ENCODE results near the gene SGSM2.
"Not testable (repeated sequence)": the region's sequence is repeated elsewhere in the genome, so short reads cannot be mapped to it uniquely, and the experiment has no call there.

Gene SGSM2, protein sequence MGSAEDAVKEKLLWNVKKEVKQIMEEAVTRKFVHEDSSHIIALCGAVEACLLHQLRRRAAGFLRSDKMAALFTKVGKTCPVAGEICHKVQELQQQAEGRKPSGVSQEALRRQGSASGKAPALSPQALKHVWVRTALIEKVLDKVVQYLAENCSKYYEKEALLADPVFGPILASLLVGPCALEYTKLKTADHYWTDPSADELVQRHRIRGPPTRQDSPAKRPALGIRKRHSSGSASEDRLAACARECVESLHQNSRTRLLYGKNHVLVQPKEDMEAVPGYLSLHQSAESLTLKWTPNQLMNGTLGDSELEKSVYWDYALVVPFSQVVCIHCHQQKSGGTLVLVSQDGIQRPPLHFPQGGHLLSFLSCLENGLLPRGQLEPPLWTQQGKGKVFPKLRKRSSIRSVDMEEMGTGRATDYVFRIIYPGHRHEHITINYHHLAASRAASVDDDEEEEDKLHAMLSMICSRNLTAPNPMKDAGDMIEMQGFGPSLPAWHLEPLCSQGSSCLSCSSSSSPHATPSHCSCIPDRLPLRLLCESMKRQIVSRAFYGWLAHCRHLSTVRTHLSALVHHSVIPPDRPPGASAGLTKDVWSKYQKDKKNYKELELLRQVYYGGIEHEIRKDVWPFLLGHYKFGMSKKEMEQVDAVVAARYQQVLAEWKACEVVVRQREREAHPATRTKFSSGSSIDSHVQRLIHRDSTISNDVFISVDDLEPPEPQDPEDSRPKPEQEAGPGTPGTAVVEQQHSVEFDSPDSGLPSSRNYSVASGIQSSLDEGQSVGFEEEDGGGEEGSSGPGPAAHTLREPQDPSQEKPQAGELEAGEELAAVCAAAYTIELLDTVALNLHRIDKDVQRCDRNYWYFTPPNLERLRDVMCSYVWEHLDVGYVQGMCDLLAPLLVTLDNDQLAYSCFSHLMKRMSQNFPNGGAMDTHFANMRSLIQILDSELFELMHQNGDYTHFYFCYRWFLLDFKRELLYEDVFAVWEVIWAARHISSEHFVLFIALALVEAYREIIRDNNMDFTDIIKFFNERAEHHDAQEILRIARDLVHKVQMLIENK

DNA sequence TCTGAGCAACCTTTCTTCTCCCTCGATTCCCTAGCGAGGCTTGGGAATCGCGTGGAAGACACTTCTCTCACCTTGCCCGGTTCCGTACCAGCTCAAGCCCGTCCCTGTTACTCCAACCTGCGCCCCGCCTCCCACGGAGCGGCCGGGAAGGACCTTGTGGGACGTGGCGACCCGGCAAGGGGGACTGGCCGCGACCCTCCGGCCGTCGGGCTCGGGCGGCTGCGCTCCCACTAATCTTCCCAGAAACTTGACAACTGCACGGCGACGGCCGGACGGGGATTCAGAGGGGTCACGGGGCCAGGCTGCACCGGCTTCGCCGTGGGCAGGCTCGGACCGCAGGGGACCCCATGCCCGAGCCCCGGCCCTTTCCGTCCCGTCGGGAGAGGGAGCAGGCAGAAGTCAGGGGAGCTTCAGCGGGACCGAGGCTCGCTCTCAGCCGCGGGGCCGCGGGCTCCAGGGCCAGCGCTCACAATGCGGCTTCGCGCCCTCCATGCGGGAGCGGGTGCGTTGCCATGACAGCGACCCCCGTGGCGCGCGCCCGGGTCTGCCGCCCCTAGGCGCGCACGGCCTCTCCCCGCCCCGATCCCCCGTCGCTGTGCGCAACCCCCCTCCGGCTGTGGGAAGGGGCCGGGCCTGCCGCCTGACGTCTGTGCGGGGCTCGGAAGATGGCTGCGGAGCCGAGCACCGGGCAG, at the start of gene SGSM2:
Gene SGSM2, plus strand, starts transcription at position 650 of the 692 bp plus-strand sequence. CDS start 188 bp downstream, outside the sequence.
- DNase-seq (peak; percentile 79), ATAC-seq (peak; percentile 51)

- ATAC-seq (no peak), DNase-seq (no peak)
These were observed 47.3 kb upstream of the SGSM2 start for GRCh38 chr17:2289878-2290478.

DNA sequence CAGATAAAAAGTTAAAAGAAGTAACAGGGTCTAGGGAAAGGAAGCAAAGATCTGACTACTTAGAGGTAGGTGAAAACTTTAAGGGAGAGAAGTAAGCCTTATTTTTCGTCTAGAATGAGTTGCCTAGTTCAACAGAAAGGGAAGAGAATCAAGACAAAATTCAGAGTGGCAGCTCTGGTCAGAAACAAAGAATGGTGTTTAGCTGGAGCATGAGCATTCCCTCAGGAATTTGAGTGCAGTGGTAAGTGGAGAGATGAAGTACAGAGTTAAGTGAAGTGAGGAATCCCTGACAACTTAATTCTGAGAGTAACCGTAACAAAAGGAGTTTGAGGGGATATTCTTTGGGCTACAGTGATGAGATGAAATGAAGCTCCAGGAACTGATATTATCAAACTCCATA, 45.2 kb upstream of the SGSM2 start:
- DNase-seq (no peak), ATAC-seq (no peak)

GRCh38 chr17:2295575-2295974, 41.7 kb upstream of the SGSM2 start:
- no peak for DNase-seq
- peak; percentile 92 for ATAC-seq

DNA sequence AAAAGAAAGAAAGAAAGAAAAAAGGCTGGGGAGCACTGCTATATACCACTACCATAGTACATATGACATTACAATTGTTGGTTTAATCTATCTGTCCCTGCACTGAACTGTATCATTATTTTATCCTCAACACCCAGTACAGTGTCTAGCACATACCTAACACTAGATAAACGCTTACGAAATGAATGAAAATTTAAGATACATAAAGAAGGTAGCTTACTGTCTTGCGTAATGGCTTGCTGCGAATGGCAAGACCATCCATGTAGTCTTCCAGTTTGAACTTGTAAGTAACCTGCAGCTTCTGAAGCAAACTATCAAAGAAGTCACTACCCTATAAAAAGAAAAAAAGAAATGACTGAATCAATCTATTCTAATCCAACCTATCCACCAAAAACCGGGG, 40.3 kb upstream of the SGSM2 start:
- ATAC-seq (no peak), DNase-seq (no peak)

DNA sequence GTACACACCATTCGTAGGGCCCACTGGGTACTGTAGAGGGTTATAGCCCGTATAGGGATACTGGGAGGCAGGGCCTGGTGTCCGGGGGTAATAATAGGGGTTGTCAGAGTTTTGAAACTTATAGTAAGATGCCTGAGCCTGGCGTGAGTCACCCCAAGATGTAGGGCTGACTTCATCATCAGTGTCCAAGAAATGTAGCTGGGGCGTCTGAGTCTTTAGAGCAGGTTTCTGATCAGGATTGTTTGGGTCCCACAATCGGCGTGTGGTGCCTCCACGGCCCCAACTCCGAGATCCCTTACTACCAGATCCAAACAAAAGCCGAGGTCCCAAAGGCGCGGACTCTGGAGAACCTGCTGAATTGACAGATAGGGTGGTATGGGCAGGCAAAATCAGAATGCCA, 38.2 kb upstream of the SGSM2 start:
- DNase-seq, result no peak
- no peak for ATAC-seq

GRCh38 chr17:2299756-2300155, 37.5 kb upstream of the SGSM2 start:
- DNase-seq (no peak), ATAC-seq (no peak)

DNA sequence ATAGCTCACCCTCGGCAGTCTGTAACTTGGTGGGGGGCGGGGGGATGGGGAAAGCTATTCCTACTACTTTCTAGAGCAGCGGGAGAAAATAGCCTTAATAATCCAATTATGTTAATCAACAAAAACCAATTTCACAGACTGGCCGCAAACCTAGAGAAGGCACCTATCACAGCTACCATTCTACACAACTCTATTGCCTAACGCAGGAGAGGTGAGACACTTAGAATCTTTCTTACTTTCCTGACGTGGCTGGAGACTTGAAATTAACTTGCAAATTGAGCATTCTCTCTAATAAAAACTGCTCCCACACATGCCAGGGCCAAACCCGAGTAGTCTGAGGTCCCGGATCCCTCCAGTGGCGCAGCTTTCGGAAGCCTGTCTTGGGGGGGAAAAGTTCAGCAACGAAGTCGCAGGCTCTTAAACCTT, 34.5 kb upstream of the SGSM2 start:
- no peak for ATAC-seq
- DNase-seq, result no peak

GRCh38 chr17:2303204-2304188, 33.8 kb upstream of the SGSM2 start, which contains the start of the genes SMG6 and SRR:
Gene SMG6 (minus strand): TSS chr17:2303785. CDS start chr17:2303720, 65 bp downstream.
Gene SRR (plus strand): TSS chr17:2303950. CDS start chr17:2315561, 11,611 bp downstream.
- ATAC-seq, result peak; percentile 87
- peak; percentile 97 for DNase-seq

- no peak for DNase-seq
- no peak for ATAC-seq
These were observed 32.4 kb upstream of the SGSM2 start for GRCh38 chr17:2304931-2305330.

DNA sequence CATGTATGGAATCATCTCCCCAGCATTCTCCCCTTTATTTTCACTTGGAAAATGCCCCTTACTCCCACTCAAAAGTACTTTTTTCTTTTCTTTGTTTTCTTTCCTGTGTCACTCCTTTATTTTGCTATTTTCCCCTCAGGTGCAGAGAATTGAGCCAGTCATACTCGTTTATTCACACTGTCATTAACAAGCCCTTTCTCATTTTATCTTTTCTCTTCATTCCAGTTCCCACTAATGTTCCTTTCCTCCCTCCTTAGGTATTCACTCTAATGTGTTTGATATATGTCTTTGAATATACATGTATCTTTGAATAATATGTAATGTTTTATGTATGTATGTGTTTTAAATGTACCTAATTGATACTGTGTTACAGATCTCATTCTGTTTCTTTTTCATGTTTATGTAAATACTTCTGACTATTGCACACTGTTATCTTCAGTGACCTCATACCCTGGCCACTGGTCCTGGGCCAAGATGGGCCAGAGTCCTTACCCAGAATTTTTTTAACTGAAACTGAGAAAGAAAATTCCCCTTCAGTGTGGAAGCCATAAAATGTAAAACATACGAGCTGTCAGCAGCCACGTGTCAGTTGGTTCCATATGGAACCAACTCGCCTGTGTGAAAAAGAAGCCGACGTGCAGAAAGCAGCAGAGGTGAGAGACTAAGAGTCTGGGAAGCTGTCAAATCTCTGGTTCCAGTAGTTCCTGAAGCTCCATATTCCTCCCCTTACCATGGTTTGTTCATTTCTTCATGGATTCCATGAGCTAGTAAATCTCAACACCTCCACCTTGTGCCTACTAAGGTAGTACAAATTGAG, 27.8 kb upstream of the SGSM2 start:
- no peak for DNase-seq
- no peak for ATAC-seq

DNA sequence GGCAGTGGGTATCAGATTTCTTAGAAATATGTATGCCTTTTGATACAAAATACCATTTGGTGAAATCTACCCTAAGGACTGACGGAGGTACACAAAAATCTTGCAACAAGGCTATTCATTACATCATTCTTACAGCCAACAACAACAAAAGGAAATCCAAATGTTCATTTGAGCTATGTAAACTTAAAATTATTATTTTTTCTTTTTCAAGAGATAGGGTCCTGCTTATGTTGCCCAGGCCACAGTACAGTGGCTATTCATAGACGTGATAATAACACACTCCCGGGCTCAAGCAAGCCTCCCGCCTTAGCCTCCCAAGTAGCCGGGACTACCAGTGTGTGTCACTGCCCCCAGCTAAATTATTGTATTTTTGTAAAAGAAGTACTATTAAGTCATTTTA, 24.6 kb upstream of the SGSM2 start:
- no peak for DNase-seq
- no peak for ATAC-seq

GRCh38 chr17:2316916-2317205, 20.4 kb upstream of the SGSM2 start:
- DNase-seq, ATAC-seq: not testable (repeated sequence)

DNA sequence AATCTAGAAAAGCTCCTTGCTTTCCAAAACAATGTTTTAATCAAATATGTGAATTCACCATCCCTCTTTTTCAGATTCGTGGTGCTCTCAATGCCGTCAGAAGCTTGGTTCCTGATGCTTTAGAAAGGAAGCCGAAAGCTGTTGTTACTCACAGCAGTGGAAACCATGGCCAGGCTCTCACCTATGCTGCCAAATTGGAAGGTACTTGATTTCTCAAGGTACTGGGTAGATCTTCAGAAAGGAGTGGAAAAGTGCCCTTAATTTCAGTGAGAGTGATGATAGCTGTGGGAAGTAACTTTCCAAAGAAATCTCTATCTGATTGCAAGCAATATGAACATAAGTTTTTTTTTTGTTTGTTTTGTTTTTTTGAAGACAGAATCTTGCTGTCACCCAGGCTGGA, 19.5 kb upstream of the SGSM2 start:
- ATAC-seq (no peak), DNase-seq (no peak)

- DNase-seq, result no peak
These were observed 18.2 kb upstream of the SGSM2 start for GRCh38 chr17:2319051-2319450.

DNA sequence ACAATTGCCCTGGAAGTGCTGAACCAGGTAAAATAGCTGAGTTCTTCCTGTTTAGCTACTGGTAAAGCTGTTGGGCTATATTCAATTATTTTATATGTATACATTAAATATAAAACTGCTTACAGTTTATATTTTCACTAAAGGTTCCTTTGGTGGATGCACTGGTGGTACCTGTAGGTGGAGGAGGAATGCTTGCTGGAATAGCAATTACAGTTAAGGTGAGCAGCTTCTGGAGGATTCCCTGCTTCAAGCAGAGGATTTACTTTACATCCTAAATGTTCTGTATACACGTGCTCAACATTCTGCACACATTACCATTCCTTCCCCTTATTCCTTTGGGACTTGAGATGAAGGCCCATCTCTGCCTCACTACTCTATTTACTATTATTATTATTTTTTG, 15.9 kb upstream of the SGSM2 start:
- DNase-seq (no peak), ATAC-seq (no peak)

More at GRCh38 chr17:2319051-2319450, 18.2 kb upstream of the SGSM2 start:
- ATAC-seq, result no peak

GRCh38 chr17:2323629-2324314, 13.5 kb upstream of the SGSM2 start:
- DNase-seq, result no peak
- no peak for ATAC-seq

- ATAC-seq, result no peak
- no peak for DNase-seq
These were observed 6.0 kb upstream of the SGSM2 start for GRCh38 chr17:2331303-2331702.

DNA sequence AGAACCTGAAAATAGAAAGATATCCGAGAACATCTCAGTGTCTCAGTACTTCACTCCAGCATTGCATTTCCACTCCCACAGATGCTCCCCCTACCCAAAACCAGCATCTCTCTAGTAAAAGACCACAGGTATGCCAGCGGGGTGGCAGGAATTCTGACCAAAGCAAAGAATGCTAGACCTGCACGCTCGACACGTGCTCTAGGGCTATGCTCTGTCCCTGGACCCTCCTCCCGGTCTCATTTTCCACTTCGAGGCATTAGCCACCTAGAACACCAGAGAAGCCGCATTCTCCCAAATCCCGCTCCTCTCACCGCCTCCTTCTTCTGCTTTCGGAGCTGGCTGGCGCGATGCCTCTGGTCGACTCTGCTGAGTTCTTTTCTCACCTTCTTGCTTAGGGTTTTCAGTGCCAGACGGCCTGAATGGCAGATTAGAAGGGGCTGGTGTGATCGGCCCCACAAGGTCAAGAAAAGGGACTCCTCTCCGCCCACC, 1.5 kb upstream of the SGSM2 start:
- ATAC-seq, result no peak
- DNase-seq, result peak; percentile 12
